Measurements from ENCODE around the gene PLA2G4F.

PLA2G4F gene

DNA sequence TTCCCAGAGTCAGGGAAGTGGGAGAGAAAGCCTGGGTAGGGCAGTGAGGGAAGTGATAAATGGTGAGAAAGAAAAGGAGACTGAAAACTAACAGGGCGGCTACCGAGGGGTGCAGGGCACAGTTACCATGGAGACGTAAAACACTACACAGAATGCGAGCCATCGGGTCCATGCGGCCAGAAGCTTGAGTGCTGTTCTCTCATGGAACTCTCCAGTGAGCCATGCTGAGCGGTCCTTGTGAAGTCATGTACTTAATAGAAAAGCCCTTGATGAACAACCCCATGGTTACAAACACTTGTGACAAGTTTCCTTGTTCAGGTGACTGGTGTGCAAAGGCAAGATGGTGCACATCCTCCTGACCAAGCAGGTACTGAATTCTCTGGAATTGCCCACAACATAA, 3.7 kb upstream of the PLA2G4F start:
- TF ChIP-seq SIN3A (IDR thresholded peaks at IDR 0.05; ENCODE audit: borderline replicate concordance, insufficient read depth, low read length) (no peak), FOXP2 (optimal IDR thresholded peaks at IDR 0.05; ENCODE audit: borderline replicate concordance, extremely low read depth, extremely low read length, insufficient read depth) (no peak), POLR2AphosphoS5 (IDR thresholded peaks at IDR 0.05; ENCODE audit: low read depth, low read length) (no peak), TAF1 (IDR thresholded peaks at IDR 0.05; ENCODE audit: borderline replicate concordance, insufficient read depth, low read length) (no peak)
- TF ChIP-seq, protein P1, sequence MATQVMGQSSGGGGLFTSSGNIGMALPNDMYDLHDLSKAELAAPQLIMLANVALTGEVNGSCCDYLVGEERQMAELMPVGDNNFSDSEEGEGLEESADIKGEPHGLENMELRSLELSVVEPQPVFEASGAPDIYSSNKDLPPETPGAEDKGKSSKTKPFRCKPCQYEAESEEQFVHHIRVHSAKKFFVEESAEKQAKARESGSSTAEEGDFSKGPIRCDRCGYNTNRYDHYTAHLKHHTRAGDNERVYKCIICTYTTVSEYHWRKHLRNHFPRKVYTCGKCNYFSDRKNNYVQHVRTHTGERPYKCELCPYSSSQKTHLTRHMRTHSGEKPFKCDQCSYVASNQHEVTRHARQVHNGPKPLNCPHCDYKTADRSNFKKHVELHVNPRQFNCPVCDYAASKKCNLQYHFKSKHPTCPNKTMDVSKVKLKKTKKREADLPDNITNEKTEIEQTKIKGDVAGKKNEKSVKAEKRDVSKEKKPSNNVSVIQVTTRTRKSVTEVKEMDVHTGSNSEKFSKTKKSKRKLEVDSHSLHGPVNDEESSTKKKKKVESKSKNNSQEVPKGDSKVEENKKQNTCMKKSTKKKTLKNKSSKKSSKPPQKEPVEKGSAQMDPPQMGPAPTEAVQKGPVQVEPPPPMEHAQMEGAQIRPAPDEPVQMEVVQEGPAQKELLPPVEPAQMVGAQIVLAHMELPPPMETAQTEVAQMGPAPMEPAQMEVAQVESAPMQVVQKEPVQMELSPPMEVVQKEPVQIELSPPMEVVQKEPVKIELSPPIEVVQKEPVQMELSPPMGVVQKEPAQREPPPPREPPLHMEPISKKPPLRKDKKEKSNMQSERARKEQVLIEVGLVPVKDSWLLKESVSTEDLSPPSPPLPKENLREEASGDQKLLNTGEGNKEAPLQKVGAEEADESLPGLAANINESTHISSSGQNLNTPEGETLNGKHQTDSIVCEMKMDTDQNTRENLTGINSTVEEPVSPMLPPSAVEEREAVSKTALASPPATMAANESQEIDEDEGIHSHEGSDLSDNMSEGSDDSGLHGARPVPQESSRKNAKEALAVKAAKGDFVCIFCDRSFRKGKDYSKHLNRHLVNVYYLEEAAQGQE (IDR thresholded peaks at IDR 0.05; ENCODE audit: insufficient read depth in 1 of 2, low read depth in 2 of 2, low read length in 2 of 2) = no peak

DNA sequence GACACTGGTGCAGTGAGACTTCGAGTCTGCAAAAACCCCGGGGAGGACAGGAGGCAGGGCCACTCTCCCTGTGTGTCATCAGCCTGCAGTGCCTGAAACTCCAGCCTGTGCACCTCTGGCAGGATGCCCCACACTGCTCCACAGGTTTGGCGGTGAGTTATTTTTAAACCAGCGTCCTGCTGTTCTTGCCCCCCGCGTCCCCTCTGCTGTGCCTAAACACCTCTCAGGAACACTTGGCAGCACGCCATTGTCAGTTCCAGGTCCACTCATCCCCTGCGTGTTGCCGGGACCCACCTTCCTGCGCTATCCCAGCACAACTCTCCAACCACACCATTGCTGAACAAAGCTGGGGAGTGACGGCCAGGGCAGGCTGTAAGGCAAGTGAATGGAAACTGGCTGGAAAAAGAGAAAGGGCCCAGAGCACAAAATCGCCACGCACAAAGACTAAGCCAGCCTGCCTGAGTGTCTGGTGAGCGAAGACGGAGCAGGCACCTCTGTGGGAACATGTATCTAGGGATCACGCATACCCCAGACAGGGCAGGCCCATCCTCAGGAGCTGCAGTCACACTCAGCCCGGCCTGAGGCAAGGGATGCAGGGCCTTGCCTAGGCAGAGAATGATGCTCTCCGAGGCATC, 3.1 kb upstream of the PLA2G4F start:
- TF ChIP-seq POLR2AphosphoS5 (IDR thresholded peaks at IDR 0.05; ENCODE audit: low read depth, low read length) = no peak
- TF ChIP-seq, protein P1 (IDR thresholded peaks at IDR 0.05; ENCODE audit: insufficient read depth in 1 of 2, low read depth in 2 of 2, low read length in 2 of 2) = no peak

DNA sequence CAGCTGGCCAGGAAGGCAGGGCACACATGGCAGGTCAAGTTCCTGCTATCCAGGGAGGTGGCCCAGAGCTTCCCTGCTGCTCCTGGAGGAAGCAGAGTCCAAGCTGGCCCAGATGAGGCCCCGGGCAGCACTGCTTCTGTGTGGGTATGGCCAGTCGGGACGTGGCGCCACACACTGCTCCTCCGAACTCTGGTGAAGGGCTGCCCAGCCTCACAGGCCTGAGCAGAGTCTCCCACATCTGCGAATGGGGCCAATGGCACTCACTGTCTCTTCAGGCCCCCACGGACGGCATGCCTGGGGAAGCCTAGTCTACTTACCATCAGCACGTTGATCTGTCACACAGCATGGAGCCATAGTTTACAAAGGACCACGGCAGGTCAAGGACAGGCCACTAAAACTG, 2.5 kb upstream of the PLA2G4F start:
- TF ChIP-seq SIN3A (IDR thresholded peaks at IDR 0.05; ENCODE audit: borderline replicate concordance, insufficient read depth, low read length) (no peak), TAF1 (IDR thresholded peaks at IDR 0.05; ENCODE audit: borderline replicate concordance, insufficient read depth, low read length) (no peak), POLR2AphosphoS5 (IDR thresholded peaks at IDR 0.05; ENCODE audit: low read depth, low read length) (no peak), FOXP2 (optimal IDR thresholded peaks at IDR 0.05; ENCODE audit: borderline replicate concordance, extremely low read depth, extremely low read length, insufficient read depth) (no peak)
- TF ChIP-seq, protein P1 (IDR thresholded peaks at IDR 0.05; ENCODE audit: insufficient read depth in 1 of 2, low read depth in 2 of 2, low read length in 2 of 2) = no peak

DNA sequence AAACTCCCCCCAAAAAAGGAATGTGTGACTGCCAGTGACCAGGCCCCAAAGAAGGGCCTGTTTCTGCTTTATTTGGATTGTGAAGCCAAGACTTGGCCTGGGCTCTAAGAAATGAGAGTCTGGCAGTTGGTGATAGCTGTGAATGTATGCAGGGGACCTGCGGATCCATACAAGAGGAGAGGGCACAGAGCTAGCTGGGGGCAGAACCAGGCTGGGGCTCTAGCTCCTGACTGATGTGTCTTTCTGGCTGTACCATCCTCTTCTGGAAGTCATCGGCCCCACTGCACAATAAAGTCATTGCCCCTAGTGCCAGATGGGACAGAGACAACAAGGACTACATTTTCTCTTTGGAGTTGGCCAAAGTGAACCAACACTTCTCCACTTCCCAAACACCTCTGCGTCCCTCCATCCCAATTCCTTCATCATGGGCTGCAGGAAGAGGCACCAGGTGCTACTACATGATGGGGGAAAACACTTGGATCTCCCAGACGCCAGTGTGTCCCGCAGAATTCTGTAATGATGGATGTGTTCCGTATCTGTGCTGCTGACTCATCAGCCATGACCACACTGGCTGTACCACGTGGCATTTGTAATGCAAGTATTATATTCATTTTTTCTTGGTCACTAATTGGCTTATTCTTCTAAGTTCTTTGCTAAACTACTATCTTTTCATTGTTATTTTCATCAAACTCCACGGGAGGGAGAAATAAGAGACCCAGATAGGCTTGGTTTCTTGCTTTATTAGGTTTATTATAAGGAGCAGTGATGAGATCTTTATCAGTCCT, 1.7 kb upstream of the PLA2G4F start:
- TF ChIP-seq POLR2AphosphoS5 (IDR thresholded peaks at IDR 0.05; ENCODE audit: low read depth, low read length) (no peak), SIN3A (IDR thresholded peaks at IDR 0.05; ENCODE audit: borderline replicate concordance, insufficient read depth, low read length) (no peak), FOXP2 (optimal IDR thresholded peaks at IDR 0.05; ENCODE audit: borderline replicate concordance, extremely low read depth, extremely low read length, insufficient read depth) (no peak), TAF1 (IDR thresholded peaks at IDR 0.05; ENCODE audit: borderline replicate concordance, insufficient read depth, low read length) (no peak)
- TF ChIP-seq, protein P1 (IDR thresholded peaks at IDR 0.05; ENCODE audit: insufficient read depth in 1 of 2, low read depth in 2 of 2, low read length in 2 of 2) = no peak
